HFF-Myc (cell line): ENCODE results near the gene PLEKHG5.

ENCODE experiments used
- DNase-seq: peaks from one replicate; pipeline ENCODE4 v3.0.0-alpha.2; 2011; ENCODE audit warnings: low read depth; ENCODE audit errors: extremely low read depth
- H3K4me3 ChIP-seq: replicated peaks from 2 replicates; pipeline ENCODE4 v1.5.1; 2011; ENCODE audit warnings: low read depth, mild to moderate bottlenecking, control low read depth, low read length
- TF ChIP-seq, protein P1 (sequence below): IDR thresholded peaks from 2 replicates; pipeline ENCODE4 v1.5.1; 2012; ENCODE audit warnings: mild to moderate bottlenecking, low read depth, low read length, control low read depth; ENCODE audit errors: missing control alignments

The PLEKHG5 gene

DNA sequence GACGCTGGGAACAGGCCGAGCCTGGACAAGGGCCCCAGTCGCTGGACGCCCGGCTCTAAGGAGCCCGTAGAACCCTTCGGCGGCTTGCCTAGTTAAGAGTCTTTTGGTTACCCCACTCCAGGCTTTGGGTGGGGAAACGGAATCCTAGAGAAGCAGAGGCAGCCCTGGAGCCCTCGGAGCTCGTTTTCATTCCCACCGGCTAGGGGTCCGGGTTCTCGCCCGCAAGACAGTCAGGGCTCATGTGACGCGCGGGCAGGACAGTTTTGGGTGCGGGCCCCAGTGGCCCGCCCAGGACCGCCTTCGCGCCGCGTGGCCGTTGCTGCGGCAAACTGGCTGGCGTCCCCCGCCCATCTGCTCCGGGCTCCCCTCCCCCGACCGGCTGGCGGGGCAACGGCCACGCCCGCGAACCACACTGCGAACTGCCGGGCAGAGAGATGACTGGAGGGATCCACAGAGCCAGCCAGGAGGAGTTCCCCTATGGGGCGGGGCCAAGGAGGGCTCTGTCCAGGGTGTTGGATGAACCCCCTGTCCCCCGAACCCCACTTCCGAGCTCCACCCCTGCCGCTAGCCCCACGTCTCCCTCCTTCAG, 70.9 kb downstream of the PLEKHG5 start:
- DNase-seq = no peak
- no peak overlapping the region for H3K4me3 ChIP-seq
- TF ChIP-seq, protein P1, sequence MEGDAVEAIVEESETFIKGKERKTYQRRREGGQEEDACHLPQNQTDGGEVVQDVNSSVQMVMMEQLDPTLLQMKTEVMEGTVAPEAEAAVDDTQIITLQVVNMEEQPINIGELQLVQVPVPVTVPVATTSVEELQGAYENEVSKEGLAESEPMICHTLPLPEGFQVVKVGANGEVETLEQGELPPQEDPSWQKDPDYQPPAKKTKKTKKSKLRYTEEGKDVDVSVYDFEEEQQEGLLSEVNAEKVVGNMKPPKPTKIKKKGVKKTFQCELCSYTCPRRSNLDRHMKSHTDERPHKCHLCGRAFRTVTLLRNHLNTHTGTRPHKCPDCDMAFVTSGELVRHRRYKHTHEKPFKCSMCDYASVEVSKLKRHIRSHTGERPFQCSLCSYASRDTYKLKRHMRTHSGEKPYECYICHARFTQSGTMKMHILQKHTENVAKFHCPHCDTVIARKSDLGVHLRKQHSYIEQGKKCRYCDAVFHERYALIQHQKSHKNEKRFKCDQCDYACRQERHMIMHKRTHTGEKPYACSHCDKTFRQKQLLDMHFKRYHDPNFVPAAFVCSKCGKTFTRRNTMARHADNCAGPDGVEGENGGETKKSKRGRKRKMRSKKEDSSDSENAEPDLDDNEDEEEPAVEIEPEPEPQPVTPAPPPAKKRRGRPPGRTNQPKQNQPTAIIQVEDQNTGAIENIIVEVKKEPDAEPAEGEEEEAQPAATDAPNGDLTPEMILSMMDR = no peak

- TF ChIP-seq, protein P1 = no peak
- no peak for DNase-seq
These were observed 71.5 kb downstream of the PLEKHG5 start, which contains the start of gene HES2 for GRCh38 chr1:6419804-6420453. Gene HES2, minus strand, starts transcription at chr1:6419919. Its CDS starts 99 bp downstream, at chr1:6419820.

GRCh38 chr1:6419397-6419803, 72.1 kb downstream of the PLEKHG5 start:
- DNase-seq = no peak
- no peak overlapping the region for H3K4me3 ChIP-seq
- TF ChIP-seq, protein P1 = no peak

More at GRCh38 chr1:6419804-6420453, 71.5 kb downstream of the PLEKHG5 start, which contains the start of gene HES2:
- no peak within 1 kb of the TSS for H3K4me3 ChIP-seq

GRCh38 chr1:6418668-6419396, 72.6 kb downstream of the PLEKHG5 start:
- H3K4me3 ChIP-seq = no peak overlapping the region
- TF ChIP-seq, protein P1 = no peak
- no peak for DNase-seq

DNA sequence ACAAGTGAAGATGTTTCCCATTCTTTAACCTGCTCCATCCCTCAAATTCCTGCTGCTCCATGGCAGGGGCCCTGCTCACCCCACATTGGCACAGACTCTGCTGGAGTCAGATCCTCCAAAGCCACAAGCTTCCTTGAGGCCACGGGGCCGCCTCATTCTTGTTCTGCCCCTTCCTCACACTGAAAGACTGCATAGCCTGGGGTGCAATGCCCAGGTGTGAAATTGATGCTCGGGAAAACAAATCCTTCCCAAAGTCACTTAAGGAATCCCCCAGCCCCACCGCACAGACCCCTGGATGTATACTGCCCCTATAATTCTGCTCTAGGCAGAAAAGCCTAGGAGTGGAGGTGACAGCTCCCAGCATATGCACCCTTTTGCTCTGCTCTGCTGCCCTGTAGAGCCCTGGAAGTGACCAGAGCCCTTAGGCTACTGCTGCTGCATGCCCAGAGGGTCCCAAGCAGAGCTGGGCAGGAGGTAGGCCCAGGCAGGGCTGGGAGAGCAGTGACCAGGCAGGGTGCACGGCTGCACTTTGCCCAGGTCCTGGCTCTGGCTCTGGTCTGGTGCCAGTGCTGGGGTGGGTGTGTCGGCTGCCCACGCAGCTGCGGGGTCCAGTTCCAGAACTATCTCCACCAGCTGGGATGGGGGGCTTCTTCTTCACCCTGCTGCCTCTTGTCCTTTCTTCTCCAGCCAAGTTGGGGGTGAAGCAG, 73.4 kb downstream of the PLEKHG5 start:
- TF ChIP-seq, protein P1 = no peak
- no peak overlapping the region for H3K4me3 ChIP-seq
- no peak for DNase-seq
